Neural cell (in vitro differentiated cells): ENCODE measurements around the gene STARD13. TPM values are rescaled to one million over a fixed set of nuclear protein-coding genes. Genes with fewer than 3 reads are reported as not detected.

Experiments
- H2AFZ ChIP-seq: fragments of 200-600, 300-800 bp; sonication (generic), shearing (Covaris generic); 2 replicates; pipeline ENCODE4 v1.6.0; 2014; ENCODE audit warnings: low read depth, mild to moderate bottlenecking, antibody characterized with exemption, low read length, moderate library complexity
- H3F3A ChIP-seq: fragments of 200-600 bp; shearing (Covaris generic); 2 replicates; pipeline ENCODE4 v1.6.1; 2016; ENCODE audit warnings: mild to moderate bottlenecking, moderate library complexity, mixed read lengths, antibody characterized with exemption, low read length; ENCODE audit not compliant: insufficient read depth, poor library complexity, severe bottlenecking
- H3K27ac ChIP-seq: fragments of 200-600, 300-800 bp; sonication (generic), shearing (Covaris generic); 2 replicates; pipeline ENCODE4 v1.5.1; 2014; ENCODE audit warnings: mild to moderate bottlenecking, low read length, moderate library complexity
- H3K27me3 ChIP-seq: fragments of 300-800, 200-600 bp; sonication (generic), shearing (Covaris generic); 2 replicates; pipeline ENCODE4 v1.6.0; 2014; ENCODE audit warnings: mild to moderate bottlenecking, low read depth, low read length, moderate library complexity; ENCODE audit not compliant: insufficient read depth
- H3K36me3 ChIP-seq: fragments of 300-800, 200-600 bp; sonication (generic), shearing (Covaris generic); 2 replicates; pipeline ENCODE4 v1.5.1; 2014; ENCODE audit warnings: mild to moderate bottlenecking, antibody characterized with exemption, low read length, moderate library complexity; ENCODE audit not compliant: insufficient read depth
- H3K4me2 ChIP-seq: fragments of 300-800, 200-600 bp; sonication (generic), shearing (Covaris generic); 2 replicates; pipeline ENCODE4 v1.6.0; 2014; ENCODE audit warnings: mild to moderate bottlenecking, low read length
- H3K4me3 ChIP-seq: fragments of 300-800, 200-600 bp; sonication (generic), shearing (Covaris generic); 2 replicates; pipeline ENCODE4 v1.5.1; 2014; ENCODE audit warnings: mild to moderate bottlenecking, low read length, moderate library complexity
- H3K79me2 ChIP-seq: fragments of 200-600 bp; shearing (Covaris generic); replicated peaks from 2 replicates; pipeline ENCODE4 v1.6.0; 2014; ENCODE audit warnings: mild to moderate bottlenecking, low read length, moderate library complexity; ENCODE audit not compliant: insufficient read depth
- H3K9ac ChIP-seq: fragments of 300-800, 200-600 bp; sonication (generic), shearing (Covaris generic); 2 replicates; pipeline ENCODE4 v1.6.1; 2016; ENCODE audit warnings: mild to moderate bottlenecking, low read length, mixed read lengths
- H3K9me2 ChIP-seq: fragments of 200-600 bp; shearing (Covaris generic); 2 replicates; pipeline ENCODE4 v1.6.1; 2016; ENCODE audit warnings: mild to moderate bottlenecking, low read length, mixed read lengths; ENCODE audit not compliant: insufficient read depth
- H3K9me3 ChIP-seq: fragments of 200-600, 300-800 bp; sonication (generic), shearing (Covaris generic); 2 replicates; pipeline ENCODE4 v1.6.1; 2016; ENCODE audit warnings: mild to moderate bottlenecking, mixed run types, low read length, moderate library complexity, mixed read lengths
- H4K20me1 ChIP-seq: fragments of 200-600 bp; shearing (Covaris generic); 2 replicates; pipeline ENCODE4 v1.6.1; 2016; ENCODE audit warnings: mild to moderate bottlenecking, mixed run types; ENCODE audit not compliant: insufficient read depth
- CTCF ChIP-seq: fragments of 450-650 bp; IDR thresholded peaks from 2 replicates; pipeline ENCODE4 v1.5.1; 2014; ENCODE audit warnings: antibody characterized with exemption, mild to moderate bottlenecking, moderate library complexity; ENCODE audit not compliant: poor library complexity, severe bottlenecking
- EP300 ChIP-seq: fragments of 450-650 bp; conservative IDR thresholded peaks from 2 replicates; pipeline ENCODE4 v1.6.1; 2014; ENCODE audit warnings: antibody characterized with exemption, mild to moderate bottlenecking, moderate library complexity; ENCODE audit not compliant: poor library complexity, severe bottlenecking
- EZH2 ChIP-seq: fragments of 200-600, 300-800 bp; shearing (Covaris generic), sonication (generic); IDR thresholded peaks from 2 replicates; pipeline ENCODE4 v1.6.1; 2014; ENCODE audit warnings: antibody characterized with exemption, low read length, borderline replicate concordance, mild to moderate bottlenecking; ENCODE audit not compliant: insufficient read depth, poor library complexity, severe bottlenecking
- MXI1 ChIP-seq: fragments of 450-650 bp; conservative IDR thresholded peaks from 2 replicates; pipeline ENCODE4 v1.6.1; 2014; ENCODE audit warnings: antibody characterized with exemption, mild to moderate bottlenecking; ENCODE audit not compliant: poor library complexity, severe bottlenecking
- POLR2AphosphoS5 ChIP-seq: IDR thresholded peaks from 2 replicates; pipeline ENCODE4 v1.6.1; 2012
- RAD21 ChIP-seq: fragments of 450-650 bp; conservative IDR thresholded peaks from 2 replicates; pipeline ENCODE4 v1.6.1; 2014; ENCODE audit warnings: antibody characterized with exemption, mild to moderate bottlenecking, moderate library complexity
- SMC3 ChIP-seq: fragments of 450-650 bp; conservative IDR thresholded peaks from 2 replicates; pipeline ENCODE4 v1.6.1; 2014; ENCODE audit warnings: antibody characterized with exemption, mild to moderate bottlenecking, moderate library complexity; ENCODE audit not compliant: poor library complexity
- TAF1 ChIP-seq: IDR thresholded peaks from 2 replicates; pipeline ENCODE4 v1.6.1; 2012; ENCODE audit warnings: low read depth
- polyA plus RNA-seq: library from polyadenylated mRNA; depleted of rRNA; stranded (reverse); fragments of >200 nt; gene quantifications from 2 replicates; pipeline ENCODE4 v1.2.3, GENCODE V29; 2014
- TF ChIP-seq, protein P1 (sequence below): IDR thresholded peaks from 2 replicates; pipeline ENCODE4 v1.6.1; 2012; ENCODE audit warnings: borderline replicate concordance

The STARD13 gene
- polyA plus RNA-seq, 1 donor from 2014 or later = 0.05 TPM

DNA sequence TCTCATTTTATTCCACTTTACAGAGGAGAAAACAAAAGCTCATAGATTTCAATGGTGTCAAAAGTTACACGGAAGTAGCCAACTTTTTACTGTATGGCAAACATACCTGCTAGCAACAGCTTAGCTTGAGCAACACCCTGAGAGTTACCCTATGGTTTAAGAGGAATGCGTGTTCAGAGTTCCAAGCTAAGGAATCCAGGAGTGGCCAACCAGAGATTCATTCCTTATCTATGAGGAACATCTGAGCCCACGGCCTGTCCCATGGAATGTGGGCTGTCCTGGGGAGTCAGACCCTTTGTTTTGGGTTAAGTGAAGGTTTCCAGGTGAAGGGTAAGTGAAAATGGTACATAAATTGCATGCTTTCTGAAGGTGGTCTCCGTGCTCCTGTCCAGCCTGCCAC lies 67.5 kb downstream of the STARD13 start:
- Histone ChIP-seq H3K27ac (no peak overlapping the region), H4K20me1 (no peaks in the 10 kb centered on the region), H3K4me2 (no peak overlapping the region), H3K9ac (no peak overlapping the region), H3K4me3 (no peak overlapping the region), H3F3A (no peaks in the 10 kb centered on the region), H2AFZ (no peak overlapping the region), H3K27me3 (no peaks in the 10 kb centered on the region), H3K9me2 (no peaks in the 10 kb centered on the region), H3K9me3 (no peaks in the 10 kb centered on the region), H3K36me3 (no peaks in the 10 kb centered on the region), H3K79me2 (no peaks in the 10 kb centered on the region)
- TF ChIP-seq TAF1 (no peak), SMC3 (no peak), CTCF (no peak), EP300 (no peak), EZH2 (no peak)
- TF ChIP-seq, protein P1, sequence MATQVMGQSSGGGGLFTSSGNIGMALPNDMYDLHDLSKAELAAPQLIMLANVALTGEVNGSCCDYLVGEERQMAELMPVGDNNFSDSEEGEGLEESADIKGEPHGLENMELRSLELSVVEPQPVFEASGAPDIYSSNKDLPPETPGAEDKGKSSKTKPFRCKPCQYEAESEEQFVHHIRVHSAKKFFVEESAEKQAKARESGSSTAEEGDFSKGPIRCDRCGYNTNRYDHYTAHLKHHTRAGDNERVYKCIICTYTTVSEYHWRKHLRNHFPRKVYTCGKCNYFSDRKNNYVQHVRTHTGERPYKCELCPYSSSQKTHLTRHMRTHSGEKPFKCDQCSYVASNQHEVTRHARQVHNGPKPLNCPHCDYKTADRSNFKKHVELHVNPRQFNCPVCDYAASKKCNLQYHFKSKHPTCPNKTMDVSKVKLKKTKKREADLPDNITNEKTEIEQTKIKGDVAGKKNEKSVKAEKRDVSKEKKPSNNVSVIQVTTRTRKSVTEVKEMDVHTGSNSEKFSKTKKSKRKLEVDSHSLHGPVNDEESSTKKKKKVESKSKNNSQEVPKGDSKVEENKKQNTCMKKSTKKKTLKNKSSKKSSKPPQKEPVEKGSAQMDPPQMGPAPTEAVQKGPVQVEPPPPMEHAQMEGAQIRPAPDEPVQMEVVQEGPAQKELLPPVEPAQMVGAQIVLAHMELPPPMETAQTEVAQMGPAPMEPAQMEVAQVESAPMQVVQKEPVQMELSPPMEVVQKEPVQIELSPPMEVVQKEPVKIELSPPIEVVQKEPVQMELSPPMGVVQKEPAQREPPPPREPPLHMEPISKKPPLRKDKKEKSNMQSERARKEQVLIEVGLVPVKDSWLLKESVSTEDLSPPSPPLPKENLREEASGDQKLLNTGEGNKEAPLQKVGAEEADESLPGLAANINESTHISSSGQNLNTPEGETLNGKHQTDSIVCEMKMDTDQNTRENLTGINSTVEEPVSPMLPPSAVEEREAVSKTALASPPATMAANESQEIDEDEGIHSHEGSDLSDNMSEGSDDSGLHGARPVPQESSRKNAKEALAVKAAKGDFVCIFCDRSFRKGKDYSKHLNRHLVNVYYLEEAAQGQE = no peak

- Histone ChIP-seq H3K27me3 (no peaks in the 10 kb centered on the region), H3K9me2 (no peaks in the 10 kb centered on the region), H3K9me3 (no peaks in the 10 kb centered on the region), H3K9ac (no peak overlapping the region), H3K36me3 (no peaks in the 10 kb centered on the region), H3F3A (no peaks in the 10 kb centered on the region), H3K79me2 (no peaks in the 10 kb centered on the region), H2AFZ (no peak overlapping the region), H3K27ac (no peak overlapping the region), H3K4me2 (no peak overlapping the region), H4K20me1 (no peaks in the 10 kb centered on the region), H3K4me3 (no peak overlapping the region)
- TF ChIP-seq POLR2AphosphoS5 (no peak), EP300 (no peak), TAF1 (no peak), MXI1 (no peak), EZH2 (no peak), RAD21 (no peak), CTCF (no peak), SMC3 (no peak)
- TF ChIP-seq, protein P1 = no peak
These were observed 68.3 kb downstream of the STARD13 start for GRCh38 chr13:33217256-33217655.
